CD14-positive monocyte (primary cell): ENCODE measurements around the gene RTL10. TPM values are rescaled to one million over a fixed set of nuclear protein-coding genes. Genes with fewer than 3 reads are reported as not detected.
A peak's percentile ranks its signal among the peaks of the same experiment; 100 is the strongest.

Experiments
- DNase-seq, 3 donors: peaks; one replicate each; pipeline ENCODE4 v3.0.0-alpha.2; 2011 to 2022
- H2AFZ ChIP-seq: 2 replicates; pipeline ENCODE4 v1.6.0; 2012; ENCODE audit warnings: mild to moderate bottlenecking, low read depth, low read length, inconsistent platforms; ENCODE audit not compliant: insufficient read depth, poor library complexity, severe bottlenecking
- H3K27ac ChIP-seq, 2 donors: 1 replicate in 1 of 2; 2 replicates in 1 of 2; pipeline ENCODE4 v1.5.1; 2012 to 2013; ENCODE audit warnings: low read length in 2 of 2, control low read depth in 1 of 2, inconsistent platforms in 1 of 2, low read depth in 1 of 2, mild to moderate bottlenecking in 1 of 2
- H3K27me3 ChIP-seq, 2 donors: one replicate each; pipeline versions ENCODE4 v1.6.0 to v1.6.1; 2011 to 2013; ENCODE audit warnings: low read length in 2 of 2; ENCODE audit not compliant: control insufficient read depth in 2 of 2, insufficient read depth in 2 of 2
- H3K36me3 ChIP-seq, 2 donors: replicated peaks in 1 of 2; 1 replicate in 1 of 2; 2 replicates in 1 of 2; pipeline versions ENCODE4 v1.5.1 to v1.6.1; 2012 to 2013; ENCODE audit warnings: low read length in 2 of 2, control low read depth in 1 of 2, inconsistent platforms in 1 of 2, mild to moderate bottlenecking in 1 of 2; ENCODE audit not compliant: insufficient read depth in 2 of 2, control insufficient read depth in 1 of 2
- H3K4me1 ChIP-seq, 2 donors: 1 replicate in 1 of 2; 2 replicates in 1 of 2; pipeline versions ENCODE4 v1.5.1 to v1.6.1; 2012 to 2013; ENCODE audit warnings: low read length in 2 of 2, control low read depth in 1 of 2, inconsistent platforms in 1 of 2, mild to moderate bottlenecking in 1 of 2, moderate library complexity in 1 of 2; ENCODE audit not compliant: insufficient read depth in 2 of 2, control insufficient read depth in 1 of 2
- H3K4me2 ChIP-seq: replicated peaks from 2 replicates; pipeline ENCODE3; 2012; ENCODE audit warnings: low read length, moderate library complexity, mild to moderate bottlenecking; ENCODE audit not compliant: poor library complexity, severe bottlenecking; ENCODE audit errors: extremely low read depth
- H3K4me3 ChIP-seq, 3 experiments: fragments of 200-600 bp in 1 of 3; sonication (generic) in 1 of 3; replicated peaks in 1 of 3; 1 replicate in 2 of 3; 2 replicates in 1 of 3; pipeline ENCODE4 v1.5.1; 2011 to 2013; ENCODE audit warnings: low read length in 3 of 3, mild to moderate bottlenecking in 3 of 3, control low read depth in 2 of 3, low read depth in 2 of 3, inconsistent platforms in 1 of 3, moderate library complexity in 1 of 3
- H3K79me2 ChIP-seq: 2 replicates; pipeline ENCODE4 v1.6.0; 2012; ENCODE audit warnings: mild to moderate bottlenecking, control low read depth, inconsistent platforms, low read length, moderate library complexity; ENCODE audit not compliant: insufficient read depth
- H3K9ac ChIP-seq: 2 replicates; pipeline ENCODE4 v1.6.0; 2017; ENCODE audit warnings: low read length, mild to moderate bottlenecking; ENCODE audit not compliant: insufficient read depth, poor library complexity, severe bottlenecking
- H3K9me3 ChIP-seq, 2 donors: replicated peaks in 1 of 2; 1 replicate in 1 of 2; 2 replicates in 1 of 2; pipeline versions ENCODE4 v1.5.1 to v1.6.1; 2012 to 2013; ENCODE audit warnings: low read length in 2 of 2, control low read depth in 1 of 2; ENCODE audit not compliant: control insufficient read depth in 1 of 2, insufficient read depth in 1 of 2
- H4K20me1 ChIP-seq: 2 replicates; pipeline ENCODE4 v1.6.0; 2012; ENCODE audit warnings: mild to moderate bottlenecking, low read length, control low read depth, moderate library complexity; ENCODE audit not compliant: insufficient read depth
- H3K27ac Mint-ChIP-seq, 7 donors: one replicate each; pipeline ENCODE4 v1.8.0; 2020; ENCODE audit warnings: mild to moderate bottlenecking in 7 of 7, mixed read lengths in 7 of 7, moderate library complexity in 6 of 7, inconsistent platforms in 2 of 7
- H3K27me3 Mint-ChIP-seq, 3 donors: one replicate each; pipeline ENCODE4 v1.8.0; 2021 to 2022; ENCODE audit warnings: low read depth in 3 of 3, mild to moderate bottlenecking in 3 of 3, mixed read lengths in 3 of 3, moderate library complexity in 3 of 3, inconsistent platforms in 1 of 3
- H3K36me3 Mint-ChIP-seq, 2 donors: one replicate each; pipeline ENCODE4 v1.8.0; 2020; ENCODE audit warnings: mixed read lengths in 2 of 2, inconsistent platforms in 1 of 2, mild to moderate bottlenecking in 1 of 2
- H3K4me1 Mint-ChIP-seq: one replicate; pipeline ENCODE4 v1.8.0; 2020; ENCODE audit warnings: mild to moderate bottlenecking, mixed read lengths
- H3K4me3 Mint-ChIP-seq, 2 donors: one replicate each; pipeline ENCODE4 v1.8.0; 2020; ENCODE audit warnings: mild to moderate bottlenecking in 2 of 2, mixed read lengths in 2 of 2, moderate library complexity in 1 of 2
- H3K9me3 Mint-ChIP-seq, 7 donors: one replicate each; pipeline ENCODE4 v1.8.0; 2020 to 2022; ENCODE audit warnings: mixed read lengths in 7 of 7, mild to moderate bottlenecking in 6 of 7, moderate library complexity in 6 of 7, inconsistent platforms in 2 of 7
- WGBS: methylation state at CpG from one replicate; pipeline ENCODE4 v1.1.5; 2013; ENCODE audit warnings: missing lambda C conversion rate; ENCODE audit not compliant: insufficient coverage; 5-methylcytosine and 5-hydroxymethylcytosine counted together
- intact Hi-C, 2 donors: fragments of 100-400 bp; cut with micrococcal nuclease; formaldehyde crosslinking; loops; one replicate each; pipeline versions ENCODE4 v1.15.0 to v1.15.1; 2023
- polyA plus RNA-seq, 3 donors: library from polyadenylated mRNA; depleted of rRNA in 1 of 3; unstranded in 2 of 3; stranded (reverse) in 1 of 3; fragments of 300-500 nt in 2 of 3; fragments of >200 nt in 1 of 3; fragmentation: Illumina TruSeq in 2 of 3; gene quantifications; 1 replicate in 2 of 3; 2 replicates in 1 of 3; pipeline ENCODE4 v1.2.3, GENCODE V29; 2012 to 2021
- TF ChIP-seq, protein P1 (sequence below): fragments of 200-600 bp; IDR thresholded peaks from one replicate; pipeline ENCODE4 v1.8.0; 2022; ENCODE audit warnings: antibody characterized with exemption, mild to moderate bottlenecking

The RTL10 gene
- polyA plus RNA-seq, 3 donors: 1.4 to 6.5 (median 1.5) TPM

DNA sequence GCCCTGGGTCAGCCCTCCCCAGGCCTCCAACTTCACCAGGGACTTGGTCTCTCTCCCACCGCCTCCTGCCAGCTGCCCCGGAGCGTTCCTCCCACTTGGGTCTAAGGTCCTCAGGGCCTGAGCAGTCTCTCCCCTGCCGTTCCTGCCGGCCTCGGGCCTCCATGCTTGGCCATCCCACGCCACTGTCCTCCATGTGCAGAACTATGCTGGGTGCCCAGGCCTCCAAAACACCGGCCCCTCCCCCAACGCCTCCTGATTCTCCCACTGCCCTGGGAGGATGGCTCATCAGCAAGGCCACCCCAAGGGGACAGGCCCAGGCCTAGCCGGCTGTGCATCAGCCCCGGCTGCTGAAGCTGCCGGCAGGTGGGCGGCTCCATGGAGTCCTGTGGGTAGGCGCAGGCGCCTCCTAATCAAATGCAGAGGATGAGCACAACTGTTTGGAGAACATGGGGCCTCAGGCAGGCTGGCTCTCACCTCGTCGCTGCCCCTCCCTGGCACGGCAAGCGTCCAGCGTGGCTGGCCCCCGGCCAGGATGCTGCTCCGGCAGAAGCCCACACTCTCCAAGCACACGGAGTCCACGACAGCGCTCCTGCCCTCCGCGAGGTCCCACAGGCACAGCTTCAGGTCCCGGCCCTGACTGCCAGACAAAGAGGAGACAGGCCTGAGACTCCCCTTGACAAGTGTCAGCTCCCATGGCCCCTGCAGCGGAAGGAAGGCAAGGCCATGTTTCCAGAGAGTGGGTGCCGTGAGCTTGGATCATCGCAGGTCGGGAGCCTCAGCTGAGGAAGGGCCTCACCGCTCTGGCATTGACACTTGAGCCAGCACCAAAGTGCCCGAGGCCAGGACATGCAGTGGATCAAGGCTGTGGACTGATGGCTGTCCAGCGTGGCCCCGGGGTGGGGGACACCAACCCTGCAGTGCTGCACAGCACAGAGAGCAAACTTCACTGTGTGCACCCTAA is 42.6 kb downstream of the RTL10 start:
- H4K20me1 ChIP-seq: no peaks in the 10 kb centered on the region
- no peak overlapping the region for H3K4me2 ChIP-seq
- peaks cover 0 to 4% (median 2%) of the 10 kb centered on the region in 3 donors for H3K27me3 Mint-ChIP-seq
- no peaks in the 10 kb centered on the region for H3K4me1 Mint-ChIP-seq
- intact Hi-C loops: no loop called here
- TF ChIP-seq, protein P1, sequence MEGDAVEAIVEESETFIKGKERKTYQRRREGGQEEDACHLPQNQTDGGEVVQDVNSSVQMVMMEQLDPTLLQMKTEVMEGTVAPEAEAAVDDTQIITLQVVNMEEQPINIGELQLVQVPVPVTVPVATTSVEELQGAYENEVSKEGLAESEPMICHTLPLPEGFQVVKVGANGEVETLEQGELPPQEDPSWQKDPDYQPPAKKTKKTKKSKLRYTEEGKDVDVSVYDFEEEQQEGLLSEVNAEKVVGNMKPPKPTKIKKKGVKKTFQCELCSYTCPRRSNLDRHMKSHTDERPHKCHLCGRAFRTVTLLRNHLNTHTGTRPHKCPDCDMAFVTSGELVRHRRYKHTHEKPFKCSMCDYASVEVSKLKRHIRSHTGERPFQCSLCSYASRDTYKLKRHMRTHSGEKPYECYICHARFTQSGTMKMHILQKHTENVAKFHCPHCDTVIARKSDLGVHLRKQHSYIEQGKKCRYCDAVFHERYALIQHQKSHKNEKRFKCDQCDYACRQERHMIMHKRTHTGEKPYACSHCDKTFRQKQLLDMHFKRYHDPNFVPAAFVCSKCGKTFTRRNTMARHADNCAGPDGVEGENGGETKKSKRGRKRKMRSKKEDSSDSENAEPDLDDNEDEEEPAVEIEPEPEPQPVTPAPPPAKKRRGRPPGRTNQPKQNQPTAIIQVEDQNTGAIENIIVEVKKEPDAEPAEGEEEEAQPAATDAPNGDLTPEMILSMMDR: no peak
- peak overlapping the region in 1 of 7 donors; percentile 37 for H3K27ac Mint-ChIP-seq
- no peaks in the 10 kb centered on the region for H3K27me3 ChIP-seq
- H3K36me3 ChIP-seq: no peaks in the 10 kb centered on the region
- H3K9me3 ChIP-seq: no peaks in the 10 kb centered on the region
- no peak overlapping the region for H2AFZ ChIP-seq
- H3K4me3 ChIP-seq: no peak overlapping the region
- DNase-seq: no peak
- H3K9me3 Mint-ChIP-seq: peaks cover 0 to 1% (median 0%) of the 10 kb centered on the region in 7 donors
- H3K9ac ChIP-seq: no peak overlapping the region
- H3K4me1 ChIP-seq: no peaks in the 10 kb centered on the region
- no peaks in the 10 kb centered on the region for H3K79me2 ChIP-seq
- no peak overlapping the region for H3K4me3 Mint-ChIP-seq
- H3K27ac ChIP-seq: no peak overlapping the region
- 97% methylated on average over 36 of the region's 36 CpGs for WGBS
- H3K36me3 Mint-ChIP-seq: no peaks in the 10 kb centered on the region

GRCh38 chr22:19811211-19811621 is 43.5 kb downstream of the RTL10 start:
- no peak overlapping the region for H3K27ac Mint-ChIP-seq
- 97% methylated on average over 12 of the region's 12 CpGs for WGBS
- H3K9me3 ChIP-seq: no peaks in the 10 kb centered on the region
- H3K9ac ChIP-seq: no peak overlapping the region
- H3K4me2 ChIP-seq: no peak overlapping the region
- H3K4me1 Mint-ChIP-seq: no peaks in the 10 kb centered on the region
- no peak overlapping the region for H3K27ac ChIP-seq
- DNase-seq: no peak
- peaks cover 0 to 4% (median 0%) of the 10 kb centered on the region in 7 donors for H3K9me3 Mint-ChIP-seq
- intact Hi-C loops: no loop called here
- H4K20me1 ChIP-seq: no peaks in the 10 kb centered on the region
- H3K4me3 ChIP-seq: no peak overlapping the region
- no peaks in the 10 kb centered on the region for H3K79me2 ChIP-seq
- TF ChIP-seq, protein P1: no peak
- H3K36me3 ChIP-seq: no peaks in the 10 kb centered on the region
- no peak overlapping the region for H3K4me3 Mint-ChIP-seq
- H3K27me3 Mint-ChIP-seq: peaks cover 0 to 4% (median 2%) of the 10 kb centered on the region in 3 donors
- no peaks in the 10 kb centered on the region for H3K4me1 ChIP-seq
- no peak overlapping the region for H2AFZ ChIP-seq
- H3K27me3 ChIP-seq: no peaks in the 10 kb centered on the region
- no peaks in the 10 kb centered on the region for H3K36me3 Mint-ChIP-seq
